ENCODE measurements around the gene EPB41L2.
"Not testable (repeated sequence)": the region's sequence is repeated elsewhere in the genome, so short reads cannot be mapped to it uniquely, and the experiment has no call there.

The EPB41L2 gene

GRCh38 chr6:131033631-131034030, 29.4 kb downstream of the EPB41L2 start:
- no peak for DNase-seq

- DNase-seq, result no peak
Measured at GRCh38 chr6:131029626-131030297, 33.3 kb downstream of the EPB41L2 start.

- no peak for DNase-seq
Measured at GRCh38 chr6:131027326-131027725, 35.7 kb downstream of the EPB41L2 start.

GRCh38 chr6:131026243-131026642, 36.8 kb downstream of the EPB41L2 start:
- no peak for DNase-seq

GRCh38 chr6:131024565-131024964, 38.5 kb downstream of the EPB41L2 start:
- DNase-seq, result no peak

GRCh38 chr6:131023834-131024504, 39.1 kb downstream of the EPB41L2 start:
- no peak for DNase-seq

GRCh38 chr6:131022691-131023090, 40.4 kb downstream of the EPB41L2 start:
- no peak for DNase-seq

- no peak for DNase-seq
Measured at GRCh38 chr6:131017962-131018361, 45.1 kb downstream of the EPB41L2 start.

- no peak for DNase-seq
Measured at GRCh38 chr6:131015630-131016263, 47.3 kb downstream of the EPB41L2 start.

GRCh38 chr6:131015025-131015591, 47.9 kb downstream of the EPB41L2 start:
- no peak for DNase-seq

GRCh38 chr6:131014080-131014776, 48.8 kb downstream of the EPB41L2 start:
- DNase-seq, result no peak

- no peak for DNase-seq
Measured at GRCh38 chr6:131013495-131013894, 49.5 kb downstream of the EPB41L2 start.

GRCh38 chr6:131009790-131010189, 53.3 kb downstream of the EPB41L2 start:
- DNase-seq, result no peak

- not testable (repeated sequence) for DNase-seq
Measured at GRCh38 chr6:131008965-131009364, 54.1 kb downstream of the EPB41L2 start.

- not testable (repeated sequence) for DNase-seq
Measured at GRCh38 chr6:131007964-131008363, 55.1 kb downstream of the EPB41L2 start.

- no peak for DNase-seq
Measured at GRCh38 chr6:131007286-131007685, 55.8 kb downstream of the EPB41L2 start.

GRCh38 chr6:131005439-131006016, 57.5 kb downstream of the EPB41L2 start:
- no peak for DNase-seq

- no peak for DNase-seq
Measured at GRCh38 chr6:131004936-131005335, 58.1 kb downstream of the EPB41L2 start.

GRCh38 chr6:131004387-131004755, 58.7 kb downstream of the EPB41L2 start:
- no peak for DNase-seq

- DNase-seq, result no peak
Measured at GRCh38 chr6:131003488-131004386, 59.3 kb downstream of the EPB41L2 start.

- DNase-seq, result no peak
Measured at GRCh38 chr6:131002661-131002980, 60.4 kb downstream of the EPB41L2 start.

All from inflammatory macrophage (primary cell).